ENCODE measurements around the gene YIPF3. TPM values are rescaled to one million over a fixed set of nuclear protein-coding genes. Genes with fewer than 3 reads are reported as not detected.

YIPF3 gene
- total RNA-seq, 4 donors from 2014 or later, result 83.4 to 146 (median 103) TPM

- no peak overlapping the region for H3K27ac ChIP-seq
- H3K9me3 ChIP-seq, result no peaks in the 10 kb centered on the region
- TF ChIP-seq POLR2AphosphoS5 (IDR thresholded peaks at IDR 0.05) (no peak), POLR2A (IDR thresholded peaks at IDR 0.05) (no peak), EP300 (IDR thresholded peaks at IDR 0.05; ENCODE audit: low read depth) (no peak)
- TF ChIP-seq, protein P1, sequence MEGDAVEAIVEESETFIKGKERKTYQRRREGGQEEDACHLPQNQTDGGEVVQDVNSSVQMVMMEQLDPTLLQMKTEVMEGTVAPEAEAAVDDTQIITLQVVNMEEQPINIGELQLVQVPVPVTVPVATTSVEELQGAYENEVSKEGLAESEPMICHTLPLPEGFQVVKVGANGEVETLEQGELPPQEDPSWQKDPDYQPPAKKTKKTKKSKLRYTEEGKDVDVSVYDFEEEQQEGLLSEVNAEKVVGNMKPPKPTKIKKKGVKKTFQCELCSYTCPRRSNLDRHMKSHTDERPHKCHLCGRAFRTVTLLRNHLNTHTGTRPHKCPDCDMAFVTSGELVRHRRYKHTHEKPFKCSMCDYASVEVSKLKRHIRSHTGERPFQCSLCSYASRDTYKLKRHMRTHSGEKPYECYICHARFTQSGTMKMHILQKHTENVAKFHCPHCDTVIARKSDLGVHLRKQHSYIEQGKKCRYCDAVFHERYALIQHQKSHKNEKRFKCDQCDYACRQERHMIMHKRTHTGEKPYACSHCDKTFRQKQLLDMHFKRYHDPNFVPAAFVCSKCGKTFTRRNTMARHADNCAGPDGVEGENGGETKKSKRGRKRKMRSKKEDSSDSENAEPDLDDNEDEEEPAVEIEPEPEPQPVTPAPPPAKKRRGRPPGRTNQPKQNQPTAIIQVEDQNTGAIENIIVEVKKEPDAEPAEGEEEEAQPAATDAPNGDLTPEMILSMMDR (IDR thresholded peaks at IDR 0.05), result no peak
- in situ Hi-C loops (cut with MboI; ENCODE audit: low pct_ligation_motif_present in 1 of 4, low pct_unique_long_range_greater_than_20kb in 1 of 4, low sequenced_read_pairs in 3 of 4), result no loop called here
- no peak for DNase-seq
- no peak overlapping the region for H3K4me3 ChIP-seq
- intact Hi-C loops (cut with DNase I; ENCODE audit: low total_unique reads), result no loop called here
- H3K36me3 ChIP-seq, result peaks cover 0 to 35% (median 12%) of the 10 kb centered on the region in 4 donors
- H3K4me1 ChIP-seq, result no peaks in the 10 kb centered on the region
- WGBS, 2 donors (ENCODE audit: low coverage in 1 of 2), result 94% methylated on average over 1 of the region's 1 CpG; no CpG with 5 or more reads in 1 of the 2 donors
- no peaks in the 10 kb centered on the region for H3K27me3 ChIP-seq
Observed at GRCh38 chr6:43532201-43532600, 15.5 kb upstream of the YIPF3 start.

GRCh38 chr6:43524483-43524961, 7.8 kb upstream of the YIPF3 start:
- intact Hi-C loops (cut with DNase I; ENCODE audit: low total_unique reads) (no loop called here), in situ Hi-C loops (cut with MboI; ENCODE audit: low pct_ligation_motif_present in 1 of 4, low pct_unique_long_range_greater_than_20kb in 1 of 4, low sequenced_read_pairs in 3 of 4) (no loop called here)
- DNase-seq, result no peak
- Histone ChIP-seq H3K27me3 (no peaks in the 10 kb centered on the region), H3K9me3 (no peaks in the 10 kb centered on the region), H3K36me3 (peaks cover 0 to 63% (median 25%) of the 10 kb centered on the region in 4 donors), H3K27ac (no peak overlapping the region), H3K4me1 (no peaks in the 10 kb centered on the region), H3K4me3 (no peak overlapping the region)
- 59 to 79% methylated on average over 4 to 10 of the region's 10 CpGs for WGBS, 2 donors (ENCODE audit: low coverage in 1 of 2)
- no peak for TF ChIP-seq POLR2AphosphoS5 (IDR thresholded peaks at IDR 0.05)
- TF ChIP-seq EP300 (IDR thresholded peaks at IDR 0.05; ENCODE audit: low read depth), result no peak
- TF ChIP-seq POLR2A (IDR thresholded peaks at IDR 0.05), result no peak
- TF ChIP-seq, protein P1 (IDR thresholded peaks at IDR 0.05), result no peak

DNA sequence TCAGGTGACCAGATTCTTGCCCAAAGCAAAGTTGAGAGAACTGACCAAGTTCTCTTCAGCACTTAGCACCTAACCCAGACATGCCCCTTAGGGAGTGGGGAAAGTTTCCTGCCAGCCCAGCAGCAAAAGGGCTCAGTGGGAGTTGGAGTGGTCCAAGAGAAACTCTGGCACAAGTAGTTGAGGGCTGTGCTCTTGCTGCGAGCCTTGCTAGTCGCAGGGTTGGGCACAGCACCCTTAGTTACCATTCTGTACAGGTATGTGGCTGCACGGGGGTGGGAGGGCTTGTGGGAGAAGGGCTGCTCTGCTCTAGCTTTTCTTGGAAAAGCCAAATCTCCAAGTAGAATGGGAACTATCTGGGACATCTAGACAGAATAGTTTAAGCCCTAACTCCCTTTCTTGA, 6.6 kb upstream of the YIPF3 start:
- in situ Hi-C loops (cut with MboI; ENCODE audit: low pct_ligation_motif_present in 1 of 4, low pct_unique_long_range_greater_than_20kb in 1 of 4, low sequenced_read_pairs in 3 of 4) (no loop called here), intact Hi-C loops (cut with DNase I; ENCODE audit: low total_unique reads) (no loop called here)
- H3K4me3 ChIP-seq, result no peak overlapping the region
- H3K9me3 ChIP-seq, result no peaks in the 10 kb centered on the region
- H3K27ac ChIP-seq, result no peak overlapping the region
- H3K4me1 ChIP-seq, result peaks cover 4 to 7% (median 6%) of the 10 kb centered on the region in 4 donors
- H3K27me3 ChIP-seq, result no peaks in the 10 kb centered on the region
- H3K36me3 ChIP-seq, result peaks cover 0 to 57% (median 23%) of the 10 kb centered on the region in 4 donors
- TF ChIP-seq POLR2A (IDR thresholded peaks at IDR 0.05) (no peak), POLR2AphosphoS5 (IDR thresholded peaks at IDR 0.05) (no peak), EP300 (IDR thresholded peaks at IDR 0.05; ENCODE audit: low read depth) (no peak)
- TF ChIP-seq, protein P1 (IDR thresholded peaks at IDR 0.05), result no peak
- 92 to 100% methylated on average over 1 to 3 of the region's 3 CpGs for WGBS, 2 donors (ENCODE audit: low coverage in 1 of 2)
- no peak for DNase-seq

GRCh38 chr6:43522547-43523261, 6.0 kb upstream of the YIPF3 start:
- peaks cover 0 to 53% (median 22%) of the 10 kb centered on the region in 4 donors for H3K36me3 ChIP-seq
- H3K27ac ChIP-seq, result no peak overlapping the region
- no peaks in the 10 kb centered on the region for H3K9me3 ChIP-seq

More at GRCh38 chr6:43522547-43523261, 6.0 kb upstream of the YIPF3 start:
- DNase-seq, result no peak
- no peak for TF ChIP-seq EP300 (IDR thresholded peaks at IDR 0.05; ENCODE audit: low read depth)
- TF ChIP-seq POLR2A (IDR thresholded peaks at IDR 0.05), result no peak
- TF ChIP-seq, protein P1 (IDR thresholded peaks at IDR 0.05), result no peak
- TF ChIP-seq POLR2AphosphoS5 (IDR thresholded peaks at IDR 0.05), result no peak
- WGBS, 2 donors (ENCODE audit: low coverage in 1 of 2), result 85% methylated on average over 8 of the region's 8 CpGs; no CpG with 5 or more reads in 1 of the 2 donors
- intact Hi-C loops (cut with DNase I; ENCODE audit: low total_unique reads) (no loop called here), in situ Hi-C loops (cut with MboI; ENCODE audit: low pct_ligation_motif_present in 1 of 4, low pct_unique_long_range_greater_than_20kb in 1 of 4, low sequenced_read_pairs in 3 of 4) (no loop called here)
- no peak overlapping the region for H3K4me3 ChIP-seq
- H3K27me3 ChIP-seq, result no peaks in the 10 kb centered on the region
- peaks cover 9 to 12% (median 11%) of the 10 kb centered on the region in 4 donors for H3K4me1 ChIP-seq
